DND-41 (cell line): ENCODE measurements around the gene ADAMTS3.

Experiments used
- EZH2 ChIP-seq: IDR thresholded peaks from 3 replicates; pipeline ENCODE4 v1.6.1; 2012; ENCODE audit warnings: borderline replicate concordance, low read depth, mild to moderate bottlenecking, moderate library complexity, low read length, inconsistent platforms; ENCODE audit not compliant: severe bottlenecking
- TF ChIP-seq, protein P1 (sequence below): IDR thresholded peaks from 2 replicates; pipeline ENCODE4 v1.5.1; 2012; ENCODE audit warnings: borderline replicate concordance, low read length, moderate library complexity, mild to moderate bottlenecking; ENCODE audit not compliant: poor library complexity, severe bottlenecking; ENCODE audit errors: extremely low read depth

DNA sequence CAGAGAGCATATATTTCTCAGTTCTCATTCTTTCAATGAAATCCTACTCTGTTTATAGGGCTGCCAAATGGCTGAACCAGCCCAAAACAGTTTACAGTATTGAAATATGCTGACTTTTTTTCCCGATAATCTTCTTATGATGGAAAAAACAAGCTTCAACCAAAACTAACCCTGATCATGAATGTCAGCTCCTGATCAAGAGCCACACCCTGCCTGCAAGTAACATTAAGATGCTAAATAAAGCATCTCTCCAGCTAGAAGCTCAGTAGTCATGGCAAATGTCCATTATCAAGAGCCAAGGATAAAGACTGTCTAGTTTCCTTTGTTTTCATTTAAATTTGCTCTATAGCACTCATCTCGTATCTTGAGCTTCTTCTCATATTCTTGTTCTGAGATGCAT, 136.0 kb downstream of the ADAMTS3 start:
- TF ChIP-seq, protein P1, sequence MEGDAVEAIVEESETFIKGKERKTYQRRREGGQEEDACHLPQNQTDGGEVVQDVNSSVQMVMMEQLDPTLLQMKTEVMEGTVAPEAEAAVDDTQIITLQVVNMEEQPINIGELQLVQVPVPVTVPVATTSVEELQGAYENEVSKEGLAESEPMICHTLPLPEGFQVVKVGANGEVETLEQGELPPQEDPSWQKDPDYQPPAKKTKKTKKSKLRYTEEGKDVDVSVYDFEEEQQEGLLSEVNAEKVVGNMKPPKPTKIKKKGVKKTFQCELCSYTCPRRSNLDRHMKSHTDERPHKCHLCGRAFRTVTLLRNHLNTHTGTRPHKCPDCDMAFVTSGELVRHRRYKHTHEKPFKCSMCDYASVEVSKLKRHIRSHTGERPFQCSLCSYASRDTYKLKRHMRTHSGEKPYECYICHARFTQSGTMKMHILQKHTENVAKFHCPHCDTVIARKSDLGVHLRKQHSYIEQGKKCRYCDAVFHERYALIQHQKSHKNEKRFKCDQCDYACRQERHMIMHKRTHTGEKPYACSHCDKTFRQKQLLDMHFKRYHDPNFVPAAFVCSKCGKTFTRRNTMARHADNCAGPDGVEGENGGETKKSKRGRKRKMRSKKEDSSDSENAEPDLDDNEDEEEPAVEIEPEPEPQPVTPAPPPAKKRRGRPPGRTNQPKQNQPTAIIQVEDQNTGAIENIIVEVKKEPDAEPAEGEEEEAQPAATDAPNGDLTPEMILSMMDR = no peak
- no peak for TF ChIP-seq EZH2
